GM18870 (cell line): ENCODE measurements around the gene S100A2.

Source experiments
- ATAC-seq: cut with Tn5 transposase; IDR thresholded peaks from one replicate; pipeline ENCODE4 v1.9.1; 2021; ENCODE audit warnings: moderate library complexity; ENCODE audit not compliant: unreplicated experiment

The S100A2 gene

DNA sequence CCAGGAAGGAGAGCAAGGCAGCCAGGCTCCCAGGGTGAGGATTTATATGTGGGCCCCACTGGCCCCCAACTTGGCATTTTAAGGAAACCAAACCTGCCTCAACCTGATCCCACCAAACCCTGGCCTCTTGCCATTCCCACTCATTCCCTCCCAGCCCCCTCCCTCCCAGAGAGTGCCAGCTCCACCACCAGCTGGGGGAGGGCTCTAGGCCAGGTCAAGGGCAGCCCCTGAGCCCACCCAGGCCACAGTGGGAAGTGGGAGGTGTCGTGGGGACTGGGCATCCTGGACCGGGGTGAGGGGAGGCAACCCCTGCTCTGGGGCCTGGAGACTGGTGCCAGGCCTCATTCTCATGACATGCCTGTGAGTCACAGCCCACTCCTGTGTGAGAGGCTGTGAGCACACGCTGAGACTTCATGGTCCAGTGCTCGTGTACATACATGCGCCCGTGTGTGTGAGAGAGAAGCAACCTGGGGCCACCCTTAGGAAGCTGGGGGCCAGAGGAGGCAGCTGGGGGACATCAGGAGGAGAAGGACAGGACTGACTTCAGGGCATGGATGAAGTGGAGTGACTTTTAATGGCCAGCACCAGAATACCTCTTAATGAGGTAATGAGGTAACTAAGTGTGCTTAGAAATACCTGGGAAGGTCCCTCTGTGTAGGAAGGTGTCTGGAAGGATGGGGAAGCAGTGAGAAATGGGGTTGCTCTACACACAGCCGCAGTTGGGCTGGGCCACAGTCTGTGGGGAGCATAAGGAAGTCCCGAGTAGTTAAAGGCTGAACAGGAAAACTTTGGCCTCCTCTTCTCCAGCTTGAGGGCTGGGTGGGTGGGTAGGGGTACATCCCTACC, at the start of gene S100A2:
Gene S100A2 (minus strand): TSS at position 316 of the 846 bp plus-strand sequence. CDS start 1,967 bp downstream, outside the sequence.
- ATAC-seq, result no peak

DNA sequence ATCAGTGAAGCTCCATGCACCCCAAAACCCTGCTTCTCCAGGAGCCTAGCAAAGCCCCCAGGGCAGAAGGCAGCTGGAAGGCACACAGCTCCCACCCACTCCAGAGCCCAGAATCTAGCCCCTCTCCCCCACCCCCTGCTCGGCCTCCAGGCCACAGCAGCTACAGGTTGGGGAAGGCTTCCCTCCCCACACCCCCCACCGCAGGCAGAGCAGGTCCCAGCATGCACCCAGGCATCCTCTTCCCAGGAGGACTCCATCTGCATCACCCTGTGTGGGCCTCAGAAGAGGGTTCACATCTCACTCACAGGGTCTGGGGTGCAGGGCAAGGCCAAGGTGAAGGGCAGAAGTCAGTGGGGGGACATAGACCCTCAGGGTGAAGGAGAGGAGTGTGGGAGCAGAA, 49.8 kb upstream of the S100A2 start:
- ATAC-seq, result no peak

DNA sequence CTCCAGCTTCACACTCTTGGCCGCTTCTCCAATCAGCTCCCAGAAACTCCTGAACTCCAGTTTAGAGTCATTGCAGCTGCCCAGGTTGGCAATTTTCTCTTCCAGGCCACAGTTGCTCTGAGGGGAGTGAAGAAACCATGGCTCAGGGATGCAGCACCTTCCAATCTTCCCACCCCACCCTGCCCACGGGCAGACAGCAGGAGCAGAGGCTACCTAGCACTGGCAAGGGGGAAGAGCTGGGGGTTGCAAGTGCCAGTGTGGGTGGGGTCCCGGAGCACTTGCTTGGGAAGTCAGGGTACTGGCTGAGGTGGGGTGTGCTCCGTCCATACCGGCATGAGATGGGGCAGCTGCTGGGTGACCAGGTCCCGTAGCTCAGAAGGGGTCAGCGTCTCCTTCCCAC, 49.3 kb upstream of the S100A2 start:
- ATAC-seq, result no peak

DNA sequence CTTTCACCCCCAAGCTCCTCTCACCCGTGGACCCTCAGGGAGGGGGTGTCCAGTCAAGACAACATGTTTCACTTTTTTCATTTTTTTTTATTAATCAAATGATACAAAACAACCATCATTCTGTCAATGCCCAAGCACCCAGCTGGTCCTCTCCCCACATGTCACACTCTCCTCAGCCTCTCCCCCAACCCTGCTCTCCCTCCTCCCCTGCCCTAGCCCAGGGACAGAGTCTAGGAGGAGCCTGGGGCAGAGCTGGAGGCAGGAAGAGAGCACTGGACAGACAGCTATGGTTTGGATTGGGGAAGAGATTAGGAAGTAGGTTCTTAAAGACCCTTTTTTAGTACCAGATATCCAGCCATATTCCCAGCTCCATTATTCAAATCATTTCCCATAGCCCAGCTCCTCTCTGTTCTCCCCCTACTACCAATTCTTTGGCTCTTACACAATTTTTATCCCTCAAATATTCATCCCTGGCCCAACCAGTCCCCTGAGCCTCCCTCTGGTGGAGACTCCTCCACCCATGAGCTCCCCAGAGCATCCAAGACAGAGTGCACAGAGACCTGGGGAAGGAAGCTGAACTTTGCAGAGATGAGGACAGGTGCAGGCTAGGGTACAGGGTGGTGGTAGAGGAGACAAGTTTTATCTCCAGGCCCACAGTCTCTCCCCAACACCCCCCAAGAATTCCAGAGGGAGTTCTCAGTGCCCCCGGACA, 48.7 kb upstream of the S100A2 start:
- no peak for ATAC-seq

DNA sequence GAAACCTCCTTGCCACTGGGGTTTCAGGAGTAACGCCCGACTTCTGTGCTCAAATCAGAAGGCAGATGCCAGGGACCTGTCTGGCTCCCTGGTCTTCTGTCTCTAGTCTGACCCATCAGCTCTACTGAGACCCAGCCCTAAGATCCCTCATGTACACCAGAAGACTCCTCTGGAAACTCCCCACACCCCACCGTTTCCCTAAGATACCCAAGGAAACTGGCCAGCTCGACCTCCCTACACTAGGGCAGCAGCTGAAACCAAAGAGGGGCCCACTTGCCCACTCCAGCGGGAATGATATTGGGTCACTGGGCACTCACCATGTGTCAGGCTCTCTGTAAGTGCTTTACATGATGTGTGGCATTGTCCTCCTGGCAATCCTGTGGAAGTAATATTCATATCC, 47.8 kb upstream of the S100A2 start:
- ATAC-seq, result no peak

DNA sequence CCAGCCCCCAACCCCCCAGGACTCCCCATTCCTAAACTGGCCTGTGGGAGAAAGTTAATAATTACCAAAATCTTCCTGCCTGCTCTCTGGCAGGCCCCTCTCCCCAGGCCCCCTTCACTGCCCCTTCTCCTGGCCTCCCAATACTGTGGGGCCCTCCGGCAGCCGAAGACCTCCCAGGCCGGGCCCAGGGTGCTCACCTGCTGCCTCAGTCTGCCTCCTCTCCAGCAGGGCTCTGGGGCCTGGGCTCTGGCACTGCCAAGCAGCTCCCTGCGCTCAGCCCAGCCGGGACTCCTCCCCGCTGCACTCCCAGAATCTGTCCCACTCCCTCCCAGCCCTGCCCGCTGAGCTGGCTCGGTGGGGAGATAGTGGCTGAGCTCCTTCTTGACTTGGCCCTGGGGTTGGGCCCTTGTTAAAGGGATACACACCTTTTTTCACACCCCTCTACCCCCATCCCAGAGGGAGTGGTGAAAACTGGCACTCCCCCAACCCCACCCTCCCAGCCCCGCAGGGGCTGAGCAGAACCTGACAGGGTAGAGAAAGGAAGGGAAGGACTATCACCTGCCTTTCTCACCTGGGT, 47.2 kb upstream of the S100A2 start, which contains the start of gene S100A16:
Gene S100A16 (minus strand): TSS at position 383 of the 577 bp plus-strand sequence. CDS start 4,986 bp downstream, outside the sequence.
- no peak for ATAC-seq

DNA sequence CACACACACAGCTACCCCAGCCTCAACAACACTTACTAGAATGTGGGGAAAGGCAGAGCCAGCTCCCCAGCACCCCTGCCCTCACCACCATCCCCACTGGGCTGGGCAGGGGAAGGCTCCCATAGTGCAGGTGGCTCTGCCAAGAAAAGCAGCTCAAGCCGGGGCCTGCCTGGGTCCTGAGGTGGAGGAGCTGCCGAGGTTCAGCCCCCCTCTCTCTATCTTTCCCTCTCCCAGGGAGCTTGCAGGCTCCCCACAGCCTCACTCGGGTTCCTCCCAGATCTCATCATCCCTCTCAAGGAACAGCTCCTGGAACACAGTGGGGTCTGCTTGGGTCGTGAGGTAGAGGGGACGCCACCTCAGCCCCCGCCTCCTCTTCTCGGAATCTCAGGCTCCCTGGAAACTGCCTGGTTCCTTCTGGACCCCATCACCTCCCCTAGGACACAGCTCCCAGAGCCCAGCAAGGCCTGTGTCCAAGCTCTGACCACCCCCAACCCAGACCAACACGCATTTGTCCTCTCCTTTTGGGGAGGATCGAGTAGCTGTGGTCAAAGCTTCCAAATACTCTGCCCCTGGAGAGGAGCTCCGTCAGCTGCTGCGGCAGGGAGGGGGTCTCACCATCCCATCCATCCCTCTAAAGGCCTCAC, 46.6 kb upstream of the S100A2 start:
- no peak for ATAC-seq

DNA sequence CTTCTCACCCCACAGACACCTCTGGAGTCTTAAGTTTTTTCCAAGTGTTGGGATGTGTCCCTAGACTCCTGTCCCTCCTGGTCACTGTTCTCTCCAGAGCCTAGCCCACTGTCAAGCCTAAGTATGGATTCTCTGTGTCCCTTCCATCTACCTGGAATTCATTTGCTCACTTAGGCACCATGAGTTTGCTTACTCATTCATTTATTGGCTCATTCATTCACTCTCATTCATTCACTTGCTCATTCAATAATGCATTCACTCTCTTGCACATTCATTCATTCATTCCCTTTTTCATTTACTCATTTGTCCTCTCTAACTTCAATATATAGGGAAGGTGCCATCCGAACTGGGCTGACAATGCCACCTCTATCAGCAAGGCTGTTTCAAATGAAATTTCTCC, 45.7 kb upstream of the S100A2 start:
- ATAC-seq, result no peak

DNA sequence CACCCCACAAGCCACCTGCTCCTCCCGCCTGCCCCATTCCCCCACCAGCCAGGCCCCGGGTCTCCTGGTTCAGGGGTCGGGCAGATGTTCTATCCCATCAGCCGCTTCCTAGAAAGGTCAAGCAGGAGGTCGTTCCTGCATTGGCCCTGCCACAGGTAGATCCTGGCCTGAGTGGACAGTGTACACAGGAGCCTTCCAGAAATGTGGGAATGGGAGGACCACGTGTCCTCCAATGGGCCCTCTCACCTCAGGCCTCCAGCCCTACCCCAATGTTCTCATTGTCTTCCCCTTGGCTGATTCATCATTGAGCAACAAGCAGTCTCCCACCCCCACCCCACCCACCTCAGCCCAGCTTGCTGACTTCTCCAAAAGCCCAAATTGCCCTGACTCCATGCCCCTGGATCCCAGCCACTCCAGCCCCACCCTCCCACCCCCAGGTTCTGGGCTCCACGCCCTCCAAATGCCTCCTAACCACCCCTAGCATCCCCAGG, 45.2 kb upstream of the S100A2 start:
- ATAC-seq, result no peak

DNA sequence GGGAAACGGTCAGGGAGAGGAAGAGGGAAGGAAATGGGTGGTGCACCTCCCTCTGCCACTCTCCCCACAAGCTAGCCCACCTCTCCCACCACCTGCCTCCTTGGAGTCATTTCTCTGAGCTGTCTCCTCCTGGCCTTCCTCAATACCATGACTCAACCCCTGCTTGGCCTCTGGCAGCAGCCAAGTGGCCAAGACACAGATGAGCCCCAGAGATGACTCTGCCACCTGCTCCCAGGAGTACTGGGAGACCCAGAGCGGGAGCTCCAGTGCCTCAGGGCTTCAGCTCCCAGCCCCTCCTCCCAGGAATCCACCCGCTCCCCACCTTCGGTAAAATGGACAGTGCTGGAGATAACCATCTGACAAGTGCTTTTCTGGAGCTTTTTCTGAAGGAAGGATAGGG, 44.7 kb upstream of the S100A2 start:
- no peak for ATAC-seq

DNA sequence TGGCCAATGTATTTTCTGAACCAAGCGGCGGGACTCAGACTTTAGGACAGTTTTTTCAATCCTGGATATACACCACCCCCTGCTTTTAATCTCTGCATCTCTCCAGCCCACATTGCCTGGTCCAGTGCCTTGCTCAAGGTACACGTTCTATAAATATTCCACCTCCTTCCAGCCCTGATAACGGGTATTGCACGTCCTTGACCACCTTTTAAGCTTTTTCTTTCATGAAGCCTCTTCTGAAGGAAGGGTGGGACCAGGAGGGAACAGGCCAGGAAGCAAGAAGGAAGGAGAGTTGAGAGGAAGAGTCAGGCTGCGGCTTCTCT, 43.9 kb upstream of the S100A2 start:
- no peak for ATAC-seq

DNA sequence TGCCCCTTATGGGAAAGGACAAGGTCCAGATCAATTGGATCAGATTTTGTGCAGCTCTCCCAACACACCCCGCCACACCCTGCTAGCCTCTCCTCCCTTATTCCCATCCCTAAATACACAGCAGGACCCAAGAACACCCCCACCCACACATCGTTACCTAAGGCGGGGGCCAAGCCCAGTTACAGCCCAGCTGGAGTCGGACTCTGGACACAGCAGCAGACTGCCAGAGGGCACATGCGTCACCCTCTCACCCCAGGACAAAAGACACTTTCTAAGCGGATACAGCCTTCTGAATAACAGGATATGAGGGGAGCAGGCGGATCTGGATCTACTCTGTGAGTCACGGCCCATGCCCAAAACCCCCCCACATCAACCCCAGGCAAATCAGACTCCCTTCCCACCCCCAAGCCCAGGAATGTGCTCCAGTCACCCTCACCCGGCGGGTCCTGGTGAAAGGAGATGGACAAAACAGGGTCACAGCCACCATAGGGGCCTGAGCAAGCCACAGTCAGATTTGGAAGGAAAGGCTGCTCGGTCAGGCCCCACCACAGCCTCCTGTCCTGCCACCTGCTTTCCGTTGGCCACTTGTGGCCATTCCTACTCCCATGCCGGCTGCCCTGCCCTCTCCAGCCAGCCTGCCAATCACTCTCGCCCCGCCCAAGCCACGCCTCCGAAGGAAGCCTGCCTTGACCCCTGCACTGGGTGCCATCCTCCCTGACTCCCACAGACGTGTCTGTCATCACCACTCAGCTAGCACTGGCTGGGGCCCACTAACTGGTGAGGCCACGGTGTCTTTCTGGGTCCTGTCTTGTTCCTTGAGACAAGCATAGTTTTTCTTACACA, 43.3 kb upstream of the S100A2 start:
- no peak for ATAC-seq

DNA sequence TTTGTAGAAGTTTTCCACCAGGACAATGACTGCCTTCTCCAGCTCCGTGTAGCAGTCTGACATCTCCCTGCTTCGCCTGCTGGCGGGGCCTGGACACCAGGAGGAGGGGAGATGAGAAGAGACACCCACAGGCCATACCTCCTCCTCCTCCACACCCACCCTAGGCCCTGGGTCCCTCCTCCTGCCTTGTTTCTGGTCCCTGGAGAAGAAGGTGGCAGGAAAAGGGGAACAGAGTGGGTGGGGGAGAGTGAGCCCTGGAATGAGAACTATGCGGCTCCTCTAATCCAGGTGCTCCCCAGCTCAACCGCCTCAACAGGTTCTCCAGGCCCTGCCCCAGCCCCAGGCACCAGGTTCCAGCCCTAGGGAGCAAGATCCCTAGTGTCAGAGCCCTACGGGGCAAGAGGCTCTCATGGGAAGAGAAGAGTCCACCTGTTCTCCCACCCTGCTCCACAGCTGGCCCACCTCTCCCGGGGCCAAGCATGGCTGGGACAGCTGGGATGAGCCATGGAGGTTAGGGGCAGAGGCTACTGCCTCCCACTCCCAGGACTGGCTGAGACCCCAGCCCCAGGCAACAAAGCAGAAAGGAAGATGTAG, 42.5 kb upstream of the S100A2 start:
- ATAC-seq, result no peak

DNA sequence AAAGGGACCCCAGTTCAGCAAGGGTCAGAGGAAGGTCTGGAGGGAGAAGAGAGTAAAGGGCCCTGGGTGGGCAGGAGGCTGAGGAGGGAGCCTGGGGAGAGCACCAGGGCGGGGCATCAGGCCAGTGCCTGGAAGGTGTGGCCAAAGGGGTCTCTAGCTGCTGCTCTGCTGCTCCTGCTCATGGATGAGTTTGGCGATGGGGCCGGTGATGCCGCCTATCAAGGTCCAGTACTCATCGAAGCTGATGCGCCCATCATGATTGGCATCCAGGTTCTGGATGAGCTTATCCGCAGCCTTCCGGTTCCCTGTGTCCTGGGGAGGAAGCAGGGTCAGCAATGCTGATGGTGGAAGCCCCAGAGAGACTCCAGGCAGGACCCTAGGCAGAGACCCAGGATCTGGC, 41.7 kb upstream of the S100A2 start:
- ATAC-seq, result no peak

DNA sequence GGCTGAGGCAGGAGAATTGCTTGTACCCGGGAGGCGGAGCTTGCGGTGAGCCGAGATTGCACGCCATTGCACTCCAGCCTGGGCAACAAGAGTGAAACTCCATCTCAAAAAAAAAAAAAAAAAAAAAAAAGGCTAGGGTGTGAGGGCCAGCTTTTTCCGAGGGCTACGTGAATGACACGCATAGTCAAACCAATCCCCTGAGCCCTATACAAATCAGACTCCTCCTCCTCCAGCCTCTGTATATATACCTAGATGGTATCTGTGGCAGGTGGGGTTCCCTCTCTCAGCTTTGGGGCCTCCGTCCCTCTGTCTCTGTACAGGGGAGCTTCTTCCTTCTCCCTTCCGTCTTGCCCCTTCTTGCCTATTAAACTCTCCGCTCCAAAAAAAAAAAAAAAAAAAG, 40.5 kb upstream of the S100A2 start:
- no peak for ATAC-seq

DNA sequence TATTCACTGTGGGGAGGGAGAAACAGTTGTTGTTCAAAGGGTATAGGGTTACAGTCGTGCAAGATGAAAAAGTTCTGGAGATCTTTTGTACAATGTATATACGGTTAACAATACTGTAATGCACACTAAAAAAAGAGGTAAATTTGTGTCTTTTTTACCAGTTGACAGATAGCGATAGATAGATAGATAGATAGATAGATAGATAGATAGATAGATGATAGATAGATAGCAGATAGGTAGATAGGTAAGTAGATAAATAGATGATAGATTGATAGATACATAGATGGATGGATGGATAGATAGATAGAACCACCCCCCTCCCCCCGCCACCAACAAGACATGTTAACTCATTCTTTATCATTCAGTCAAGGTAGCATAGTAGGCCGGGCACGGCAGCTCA, 37.1 kb upstream of the S100A2 start:
- no peak for ATAC-seq

DNA sequence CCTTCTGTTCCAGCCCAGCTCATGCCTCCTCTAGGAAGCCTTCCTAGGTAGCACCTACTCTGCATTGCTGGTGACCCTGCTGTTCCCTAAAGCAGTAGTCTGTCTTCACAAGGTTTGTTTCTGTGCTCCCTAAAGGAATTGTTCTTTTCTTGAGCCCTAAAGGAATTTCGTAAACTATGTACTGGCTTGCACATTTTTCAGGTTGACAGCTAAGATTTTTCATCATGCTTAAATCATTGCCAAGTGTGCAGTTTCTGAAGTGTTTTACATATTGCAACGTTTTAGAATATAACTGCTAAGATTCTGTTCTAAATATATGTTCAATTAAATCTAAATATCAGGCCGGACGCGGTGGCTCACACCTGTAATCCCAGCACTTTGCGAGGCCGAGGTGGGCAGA, 34.2 kb upstream of the S100A2 start:
- no peak for ATAC-seq

DNA sequence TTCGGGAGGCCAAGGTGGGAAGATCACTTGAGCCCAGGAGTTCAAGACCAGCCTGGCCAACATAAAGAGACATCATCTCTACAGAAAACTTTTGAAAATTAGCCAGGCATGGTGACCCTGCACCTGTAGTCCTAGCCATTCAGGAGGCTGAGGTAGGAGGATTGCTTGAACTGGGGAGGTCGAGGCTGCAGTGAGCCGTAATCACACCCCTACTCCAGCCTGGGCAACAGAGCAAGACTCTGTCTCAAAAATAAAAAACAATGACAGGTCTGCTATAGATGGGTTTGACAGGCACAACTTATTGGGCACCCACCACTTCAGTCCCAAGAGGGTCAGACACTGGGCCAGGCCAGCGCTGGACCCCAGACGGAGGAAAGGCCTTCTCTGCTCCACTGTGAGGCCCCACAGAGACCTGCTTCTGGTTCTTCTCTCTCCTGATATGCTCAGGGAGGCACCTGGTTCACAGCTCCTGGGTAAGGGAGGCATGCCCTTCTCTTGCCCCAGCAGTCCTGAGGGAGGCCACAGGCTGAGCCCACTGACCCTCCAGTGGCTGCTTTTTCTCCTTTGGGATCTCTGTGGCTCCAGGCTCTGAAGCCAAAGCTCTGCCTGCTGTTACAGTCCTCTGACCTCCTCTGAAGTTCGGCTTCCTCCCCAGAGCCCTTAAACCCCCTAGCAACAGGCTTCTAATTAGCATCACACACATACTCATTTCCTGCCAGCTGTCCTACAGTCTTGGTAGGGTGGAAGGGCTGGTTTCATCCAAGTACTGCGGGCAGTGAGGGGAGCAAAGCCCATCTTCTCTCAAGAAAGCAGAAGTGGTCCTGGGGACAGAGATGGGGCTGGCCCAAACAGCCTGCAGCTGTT, 32.9 kb upstream of the S100A2 start:
- peak; percentile 92 for ATAC-seq

DNA sequence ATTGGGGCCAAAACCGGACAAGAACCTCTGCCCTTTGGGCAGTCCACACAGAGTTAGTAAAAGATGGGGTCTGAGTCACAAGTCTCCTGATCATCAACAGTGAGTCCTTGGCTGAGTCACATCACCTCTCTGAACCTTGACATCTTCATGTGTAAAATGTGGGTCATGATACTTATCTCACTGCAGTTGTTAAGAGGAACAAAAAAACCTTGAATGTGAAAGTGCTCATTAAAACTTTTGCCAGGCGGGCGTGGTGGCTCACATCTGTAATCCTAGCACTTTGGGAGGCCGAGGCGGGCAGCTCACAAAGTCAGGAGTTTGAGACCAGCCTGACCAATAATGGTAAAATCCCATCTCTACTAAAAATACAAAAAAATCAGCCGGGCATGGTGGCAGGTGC, 31.6 kb upstream of the S100A2 start:
- no peak for ATAC-seq
